HepG2 (cell line): ENCODE measurements around the gene F2RL3. TPM values are rescaled to one million over a fixed set of nuclear protein-coding genes. Genes with fewer than 3 reads are reported as not detected.

Source experiments
- ATAC-seq: fragments of 200-7000 bp; cut with Tn5 transposase; 3 replicates; pipeline ENCODE4 v1.9.1; 2020; ENCODE audit warnings: mild to moderate bottlenecking, moderate library complexity
- BruUV-seq: library from RNA; stranded (reverse); fragments of 400-500 nt; replicated peaks from 2 replicates; lab custom pipeline; 2021; lab: Mats Ljungman, UMichigan
- CTCF ChIA-PET: fragments of 300-600 bp; formaldehyde crosslinking; extraction: SDS; loops from one replicate; lab custom pipeline; 2021; ENCODE audit warnings: low total read pairs, inconsistent platforms, low intra/inter-chr PET ratio; lab: Yijun Ruan, JAX
- POLR2A ChIA-PET: fragments of 350-600 bp; sonication (Branson Sonifier 250); formaldehyde crosslinking; loops from one replicate; lab custom pipeline; 2020; ENCODE audit warnings: antibody characterized with exemption, inconsistent platforms; lab: Yijun Ruan, JAX
- DNase-seq: peaks from one replicate; pipeline ENCODE4 v3.0.0-alpha.2; 2015; ENCODE audit warnings: low spot score
- FAIRE-seq: peaks from 3 replicates; lab custom pipeline; 2011; peaks lifted over from hg19 to GRCh38; lab: Jason Lieb, UNC
- H2AFZ ChIP-seq: one replicate; pipeline ENCODE4 v1.6.1; 2011; ENCODE audit warnings: low read length, inconsistent platforms
- H3K27ac ChIP-seq: fragments of 300-600 bp; 3 replicates; pipeline ENCODE4 v1.8.0; 2011; ENCODE audit warnings: mixed run types, mild to moderate bottlenecking, mixed read lengths, low read length, inconsistent platforms; ENCODE audit not compliant: insufficient read depth; ENCODE audit errors: extremely low read length
- H3K27me3 ChIP-seq, 2 experiments: fragments of 200-600 bp in 1 of 2; 2 replicates in 1 of 2; 3 replicates in 1 of 2; pipeline versions ENCODE4 v1.6.0 to v1.8.0; 2011; ENCODE audit warnings: low read length in 2 of 2, mild to moderate bottlenecking in 2 of 2, moderate library complexity in 2 of 2, inconsistent platforms in 1 of 2; ENCODE audit not compliant: insufficient read depth in 2 of 2, control insufficient read depth in 1 of 2
- H3K36me3 ChIP-seq, 2 experiments: fragments of 200-600 bp in 1 of 2; replicated peaks in 1 of 2; 2 replicates in 1 of 2; 3 replicates in 1 of 2; pipeline versions ENCODE4 v1.5.1 to v1.8.0; 2011; ENCODE audit warnings: low read length in 2 of 2, inconsistent platforms in 1 of 2; ENCODE audit not compliant: insufficient read depth in 2 of 2, control insufficient read depth in 1 of 2
- H3K4me1 ChIP-seq: 2 replicates; pipeline ENCODE4 v1.5.1; 2012; ENCODE audit warnings: low read length, inconsistent platforms; ENCODE audit not compliant: insufficient read depth
- H3K4me2 ChIP-seq: 2 replicates; pipeline ENCODE4 v1.6.0; 2011; ENCODE audit warnings: low read depth, low read length, inconsistent platforms
- H3K4me3 ChIP-seq, 3 experiments: fragments of 200-600 bp in 1 of 3; sonication (generic), shearing (Covaris generic) in 1 of 3; replicated peaks in 1 of 3; 2 replicates each; pipeline ENCODE4 v1.5.1; 2011 to 2016; ENCODE audit warnings: low read length in 3 of 3, inconsistent platforms in 2 of 3, low read depth in 2 of 3, mild to moderate bottlenecking in 2 of 3, control low read depth in 1 of 3, mixed read lengths in 1 of 3; ENCODE audit not compliant: insufficient read depth in 1 of 3
- H3K79me2 ChIP-seq: one replicate; pipeline ENCODE4 v1.6.1; 2011; ENCODE audit warnings: low read length, inconsistent platforms; ENCODE audit not compliant: insufficient read depth
- H3K9ac ChIP-seq: 2 replicates; pipeline ENCODE4 v1.6.0; 2011; ENCODE audit warnings: mild to moderate bottlenecking, low read depth, low read length, inconsistent platforms; ENCODE audit not compliant: insufficient read depth
- H3K9me3 ChIP-seq: 2 replicates; pipeline ENCODE4 v1.5.1; 2012; ENCODE audit warnings: mild to moderate bottlenecking, low read length
- H4K20me1 ChIP-seq: 2 replicates; pipeline ENCODE4 v1.6.0; 2011; ENCODE audit warnings: inconsistent platforms, mild to moderate bottlenecking, low read length, moderate library complexity; ENCODE audit not compliant: insufficient read depth
- CREBL2 ChIP-seq: sonication (generic); formaldehyde crosslinking; IDR thresholded peaks from 2 replicates; pipeline ENCODE4 v1.8.1; 2023; ENCODE audit warnings: missing genetic modification reagents, mild to moderate bottlenecking, borderline replicate concordance
- KDM2A ChIP-seq: sonication (generic); formaldehyde crosslinking; IDR thresholded peaks from 2 replicates; pipeline ENCODE4 v1.4.0; 2020; ENCODE audit warnings: low read depth, missing genetic modification reagents, borderline replicate concordance
- NKX3-1 ChIP-seq: sonication (generic); formaldehyde crosslinking; IDR thresholded peaks from 2 replicates; pipeline ENCODE4 v1.5.0; 2020; ENCODE audit warnings: missing genetic modification reagents
- ZNF563 ChIP-seq: sonication (generic); formaldehyde crosslinking; IDR thresholded peaks from 2 replicates; pipeline ENCODE4 v1.8.0; 2022; ENCODE audit warnings: mild to moderate bottlenecking, moderate library complexity, missing genetic modification reagents
- WGBS: methylation state at CpG from one replicate; pipeline ENCODE4 v1.1.6; 2017; ENCODE audit warnings: low lambda C conversion rate; 5-methylcytosine and 5-hydroxymethylcytosine counted together
- in situ Hi-C: cut with HindIII; loops from 2 replicates; pipeline ENCODE4 v1.10.0; 2017; ENCODE audit warnings: low pct_unique_long_range_greater_than_20kb; ENCODE audit not compliant: extremely low pct_ligation_motif_present
- intact Hi-C: fragments of 100-400 bp; cut with micrococcal nuclease; formaldehyde crosslinking; loops from one replicate; pipeline ENCODE4 v1.10.0; 2022; ENCODE audit not compliant: unreplicated experiment
- polyA plus RNA-seq, 8 experiments: library from polyadenylated mRNA; depleted of rRNA in 3 of 8; stranded (reverse) in 7 of 8; unstranded in 1 of 8; fragments of >200 nt; fragmentation: Illumina TruSeq in 4 of 8; extraction: Trizol in 4 of 8; gene quantifications; 2 replicates each; pipeline versions ENCODE4 v1.2.1 to v1.2.3, GENCODE V29; 2011 to 2016; ENCODE audit warnings: low read depth in 4 of 8, missing spikeins in 1 of 8, mixed read lengths in 1 of 8; ENCODE audit not compliant: insufficient read depth in 1 of 8
- total RNA-seq, 5 experiments: library from RNA; depleted of rRNA; stranded (reverse); fragments of >200 nt; fragmentation: Illumina TruSeq; extraction: Trizol; gene quantifications; 2 replicates each; pipeline ENCODE4 v1.2.3, GENCODE V29; 2016; ENCODE audit warnings: low read depth in 1 of 5

F2RL3 gene
- total and polyA plus RNA-seq, 2 of the 13 experiments (the other 11 are each of a cell fraction or from before 2014, with no cell fraction given), result not detected

DNA sequence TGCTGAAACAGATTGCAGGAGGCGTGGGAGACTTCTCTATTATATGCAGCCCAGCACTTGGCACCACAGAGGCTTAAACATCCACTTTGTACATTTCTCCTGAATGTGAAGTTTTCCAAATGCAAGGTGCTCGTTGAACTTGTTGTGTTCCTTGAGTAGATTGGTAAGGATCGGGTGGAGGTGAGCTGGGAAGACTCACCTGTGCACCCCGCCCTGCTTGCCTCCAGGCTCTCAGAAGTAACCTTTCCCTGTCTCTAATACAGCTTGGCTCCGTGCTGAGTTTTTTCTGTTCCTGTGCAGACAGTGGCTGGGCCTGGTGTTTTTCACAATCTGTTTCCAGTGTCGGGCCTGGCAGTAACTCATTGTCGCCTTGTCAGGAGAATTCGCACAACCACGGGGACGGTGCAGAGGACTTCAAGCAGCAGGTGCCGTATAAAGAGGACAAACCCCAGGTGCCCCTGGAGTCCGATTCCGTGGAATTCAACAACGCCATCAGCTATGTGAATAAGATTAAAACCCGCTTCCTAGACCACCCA, 47.3 kb upstream of the F2RL3 start:
- Histone ChIP-seq H3K4me2 (no peak overlapping the region), H2AFZ (no peak overlapping the region), H3K36me3 (peaks cover 20 to 80% of the 10 kb centered on the region in 2 experiments), H3K9me3 (no peaks in the 10 kb centered on the region), H3K79me2 (no peaks in the 10 kb centered on the region), H3K27ac (no peak overlapping the region), H3K4me1 (no peaks in the 10 kb centered on the region), H3K4me3 (no peak overlapping the region), H4K20me1 (peaks cover 2% of the 10 kb centered on the region; the same call in 1 of the 2 replicates), H3K9ac (no peak overlapping the region), H3K27me3 (no peaks in the 10 kb centered on the region)
- no peak for FAIRE-seq
- ATAC-seq, result no peak
- over 99% methylated on average over 9 of the region's 15 CpGs for WGBS
- ChIA-PET POLR2A (no interaction called here), CTCF (no interaction called here)
- no TSS peak for BruUV-seq
- in situ Hi-C loops (no loop called here), intact Hi-C loops (no loop called here)
- TF ChIP-seq CREBL2 (CRISPR knock-in tag), result no peak
- TF ChIP-seq KDM2A (CRISPR knock-in tag), result no peak
- DNase-seq, result no peak

DNA sequence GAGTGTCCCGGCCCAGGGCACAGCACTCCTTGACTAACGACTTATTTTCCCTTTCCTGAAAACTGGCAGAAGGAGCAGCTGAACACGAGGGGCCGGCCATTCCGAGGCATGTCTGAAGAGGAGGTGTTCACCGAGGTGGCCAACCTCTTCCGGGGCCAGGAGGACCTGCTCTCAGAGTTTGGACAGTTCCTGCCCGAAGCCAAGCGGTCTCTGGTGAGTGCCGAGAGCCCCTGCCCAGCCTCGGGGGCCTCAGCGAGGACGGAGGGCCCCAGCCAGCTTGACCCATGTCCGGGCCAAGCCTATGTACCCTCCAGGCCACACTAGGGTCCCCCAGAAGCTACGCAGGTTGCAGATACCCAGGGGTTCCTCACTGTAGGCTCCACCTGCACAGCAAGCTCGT, 41.9 kb upstream of the F2RL3 start:
- Histone ChIP-seq H3K36me3 (peaks cover 25 to 92% of the 10 kb centered on the region in 2 experiments), H3K9me3 (no peaks in the 10 kb centered on the region), H3K27me3 (no peaks in the 10 kb centered on the region), H3K4me3 (no peak overlapping the region), H3K79me2 (no peaks in the 10 kb centered on the region)
- no peak for ATAC-seq
- POLR2A ChIA-PET, result no interaction called here
- intact Hi-C loops, result no loop called here
- BruUV-seq, result no TSS peak
- WGBS, result 98% methylated on average over 9 of the region's 16 CpGs
- TF ChIP-seq NKX3-1 (CRISPR knock-in tag) (no peak), ZNF563 (CRISPR knock-in tag) (no peak)
- TF ChIP-seq, all 625 proteins: peak for 0
- Histone ChIP-seq H3K4me1 (no peaks in the 10 kb centered on the region), H3K27ac (no peak overlapping the region), H2AFZ (no peak overlapping the region), H4K20me1 (peaks cover 2% of the 10 kb centered on the region; the same call in 1 of the 2 replicates), H3K9ac (no peak overlapping the region), H3K4me2 (no peak overlapping the region)
- CTCF ChIA-PET, result no interaction called here
- no peak for FAIRE-seq
- no peak for DNase-seq
- in situ Hi-C loops, result no loop called here
